Stimulated activated CD8-positive, alpha-beta memory T cell treated with anti-CD3 and anti-CD28 coated beads, Interleukin-12 subunit alpha, Interleukin-12 subunit beta, amount 100 ng/mL, for 1 hour (primary cell): ENCODE measurements around the gene INPP5D.

Experiments used
- DNase-seq: peaks from one replicate; pipeline ENCODE4 v3.0.0-alpha.2; 2020; ENCODE audit warnings: low read depth

The INPP5D gene

DNA sequence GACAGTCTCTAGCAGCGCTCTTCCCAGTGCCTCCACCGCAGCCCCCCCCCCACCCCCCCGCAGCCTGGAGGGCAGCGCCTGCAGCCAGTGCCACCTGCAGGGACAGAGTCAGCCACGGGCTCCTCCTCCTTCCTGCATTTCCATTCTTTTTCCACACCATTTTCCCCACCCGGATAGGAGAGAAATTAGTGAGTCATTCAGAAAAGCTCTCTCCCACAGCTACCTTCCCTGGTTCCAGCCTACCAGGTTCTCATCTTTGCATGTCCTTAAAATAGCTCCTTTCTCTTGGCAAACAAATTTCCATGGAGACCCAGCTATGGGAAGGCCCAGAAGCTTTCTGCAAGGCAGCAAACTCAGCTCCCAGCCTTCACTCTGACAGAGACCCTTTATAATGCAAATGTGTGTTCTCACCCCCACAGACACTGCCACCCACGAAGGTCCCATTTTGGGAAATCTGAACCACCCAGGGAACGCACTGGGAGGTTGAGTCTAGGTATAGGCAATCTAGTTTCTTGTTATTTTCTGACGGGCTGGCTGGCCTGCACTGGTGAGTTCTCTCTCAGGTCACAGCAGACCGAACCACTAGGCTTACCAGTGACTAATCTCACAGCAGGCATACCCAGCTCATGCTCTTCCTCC, 149.5 kb downstream of the INPP5D start:
- no peak for DNase-seq

DNA sequence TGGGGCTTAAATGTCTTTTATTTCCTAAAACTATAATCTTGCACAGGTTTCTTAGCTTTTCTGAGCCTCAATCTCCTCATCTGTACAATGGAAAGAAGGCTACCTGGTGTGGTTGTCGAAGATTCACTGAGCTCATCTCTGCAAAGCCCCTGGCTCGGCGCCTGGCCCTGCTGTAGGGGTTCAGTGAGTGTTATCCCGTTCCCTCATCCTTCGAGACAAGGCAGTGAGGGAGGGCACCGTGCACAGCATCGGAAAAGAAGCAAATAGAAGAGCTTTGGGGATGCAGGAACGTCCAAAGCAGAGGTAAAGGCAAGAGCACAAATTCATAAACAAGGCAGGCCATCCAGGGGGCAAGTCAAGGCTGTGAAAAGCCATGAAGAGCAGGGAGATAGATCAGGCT, 150.1 kb downstream of the INPP5D start:
- no peak for DNase-seq

DNA sequence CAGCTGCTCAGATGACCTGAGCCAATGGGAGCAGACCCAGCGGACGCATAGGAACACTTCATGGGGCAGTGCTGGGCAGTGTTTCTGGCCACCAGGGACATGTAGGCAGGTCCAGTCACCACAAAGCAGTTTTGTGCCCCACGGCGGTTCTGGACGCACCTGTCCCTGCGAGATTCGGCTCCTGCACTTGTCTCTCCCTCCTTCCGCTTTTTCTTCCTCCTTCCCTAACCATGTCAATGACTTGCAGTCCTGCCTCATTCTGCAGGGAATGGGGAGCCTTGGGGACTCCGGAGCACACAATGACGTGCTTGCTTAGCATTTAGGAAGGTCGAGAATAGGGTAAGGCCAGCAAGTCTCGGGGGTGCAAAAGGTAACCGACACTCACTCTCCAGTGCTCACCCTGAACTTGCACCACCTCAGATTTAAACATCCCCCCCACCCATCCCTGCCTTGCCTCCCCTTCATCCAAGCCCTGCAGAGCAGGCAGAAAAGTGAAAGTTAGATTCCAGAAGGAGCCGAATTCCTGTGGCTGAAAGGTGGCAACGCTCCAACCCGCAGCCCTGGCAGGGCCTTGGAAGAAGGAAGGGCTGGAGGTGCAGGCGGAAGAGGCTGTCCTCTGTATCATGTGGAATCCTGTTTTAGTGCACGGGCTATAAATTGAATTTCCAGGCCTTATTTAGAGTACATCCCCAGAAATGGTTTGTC, 150.9 kb downstream of the INPP5D start:
- no peak for DNase-seq

DNA sequence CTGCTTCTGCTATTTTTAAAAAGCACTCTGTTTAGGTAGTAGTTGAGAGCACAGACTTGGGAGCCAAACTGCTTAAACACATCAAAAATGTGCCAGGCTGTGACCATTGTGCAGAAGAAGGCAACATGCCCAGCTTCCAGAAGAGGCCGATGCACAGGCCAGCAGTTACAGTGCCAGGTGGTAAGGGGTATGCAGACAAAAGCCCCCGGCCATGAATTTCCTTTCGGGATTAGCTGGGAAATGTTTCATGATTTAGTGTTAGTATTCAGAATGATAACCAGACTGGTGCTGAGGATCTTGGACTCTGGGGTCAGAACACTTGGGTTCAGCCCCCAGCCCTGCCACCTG, 151.4 kb downstream of the INPP5D start:
- no peak for DNase-seq

DNA sequence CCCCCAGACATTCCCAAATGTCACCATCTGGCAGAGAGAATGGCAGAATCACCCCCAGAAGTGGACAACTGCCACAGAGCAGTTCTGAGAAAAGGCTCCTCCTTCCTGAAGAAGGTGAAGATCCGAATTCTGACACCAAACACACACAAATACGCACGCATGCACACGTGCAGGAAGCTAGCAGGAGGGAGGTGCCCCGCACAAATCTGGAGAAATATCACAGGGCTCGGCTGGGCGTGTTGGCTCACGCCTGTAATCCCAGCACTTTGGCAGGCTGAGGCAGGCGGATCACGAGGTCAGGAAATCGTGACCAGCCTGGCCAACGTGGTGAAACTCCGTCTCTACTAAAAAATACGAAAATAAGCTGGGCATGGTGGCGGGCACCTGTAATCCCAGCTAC, 152.9 kb downstream of the INPP5D start:
- DNase-seq: no peak

DNA sequence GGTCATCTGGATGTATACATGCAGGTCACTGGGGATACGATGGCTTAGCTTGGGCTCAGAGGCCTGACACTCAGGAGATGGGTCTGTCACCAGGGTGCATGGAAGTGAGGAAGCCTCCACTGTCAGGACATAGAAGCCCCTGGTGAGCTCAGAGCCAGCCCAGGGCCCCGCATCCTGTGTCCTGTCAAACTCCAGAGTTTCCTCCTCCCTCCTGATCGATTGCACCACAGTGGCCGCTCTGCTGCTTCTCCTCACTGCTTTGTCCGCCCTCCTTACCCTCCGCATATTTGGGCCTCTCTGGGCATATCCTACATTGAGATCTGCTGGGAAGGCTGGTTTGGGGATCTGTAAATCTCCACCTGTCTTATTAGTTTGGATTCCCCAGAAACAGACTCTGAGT, 153.8 kb downstream of the INPP5D start:
- no peak for DNase-seq

DNA sequence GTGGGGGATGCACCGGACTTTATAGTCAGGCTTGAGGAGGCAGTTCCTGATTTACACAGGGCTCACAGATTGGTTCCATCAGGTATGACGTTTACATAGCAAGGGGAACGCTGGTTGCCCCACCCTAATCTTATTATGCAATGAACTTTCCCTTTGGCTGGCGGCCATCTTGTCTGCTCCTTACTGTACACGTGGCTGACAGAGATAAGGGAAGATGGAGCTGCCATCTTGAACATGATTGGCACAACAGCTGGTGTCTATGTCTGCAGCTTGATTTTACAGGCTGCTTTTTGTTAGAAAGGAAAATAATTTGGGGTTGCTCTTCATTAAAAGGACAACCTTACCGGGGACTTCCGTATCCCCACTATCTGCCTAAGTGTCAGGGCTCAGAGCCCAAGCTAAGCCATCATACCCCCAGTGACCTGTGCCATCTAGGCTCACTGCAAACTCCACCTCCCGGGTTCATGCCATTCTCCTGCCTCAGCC, 157.8 kb downstream of the INPP5D start:
- no peak for DNase-seq

DNA sequence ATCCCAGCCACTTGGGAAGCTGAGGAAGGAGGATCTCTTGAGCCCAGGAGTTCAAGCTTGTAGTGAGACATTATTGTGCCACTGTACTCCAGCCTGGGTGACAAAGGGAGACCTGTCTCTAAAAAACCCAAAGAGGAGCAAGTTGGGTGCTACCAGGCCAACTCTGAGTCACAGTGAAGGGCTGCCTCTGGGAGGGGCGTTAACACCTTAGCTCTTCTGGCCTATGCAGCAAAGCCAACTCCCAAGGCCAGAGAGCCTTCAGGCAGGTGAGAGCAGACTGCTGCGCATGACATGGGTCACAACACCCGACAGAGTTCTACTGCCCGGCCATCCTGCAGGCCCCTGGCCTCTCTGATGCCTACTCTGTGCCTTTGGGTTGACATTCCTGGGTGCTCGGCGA, 158.7 kb downstream of the INPP5D start:
- no peak for DNase-seq

DNA sequence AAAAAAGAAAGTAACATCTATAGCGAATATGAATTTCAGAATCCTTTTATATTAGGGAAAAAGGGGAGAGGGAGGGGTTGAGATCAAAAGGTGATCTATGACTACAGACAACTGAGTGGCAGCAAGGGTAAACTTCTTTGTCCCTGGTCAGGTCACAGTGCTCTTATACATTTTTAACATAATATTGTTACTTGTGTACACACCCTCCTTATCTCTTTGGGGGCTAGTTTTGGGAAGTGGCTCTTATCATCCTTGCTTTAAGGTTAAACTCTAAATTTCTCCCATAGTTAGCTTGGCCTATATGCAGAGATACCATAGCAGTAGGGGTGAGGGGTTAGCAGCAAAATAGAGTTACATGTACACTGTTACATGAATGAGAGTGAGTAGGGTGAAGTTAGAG, 159.7 kb downstream of the INPP5D start:
- no peak for DNase-seq

DNA sequence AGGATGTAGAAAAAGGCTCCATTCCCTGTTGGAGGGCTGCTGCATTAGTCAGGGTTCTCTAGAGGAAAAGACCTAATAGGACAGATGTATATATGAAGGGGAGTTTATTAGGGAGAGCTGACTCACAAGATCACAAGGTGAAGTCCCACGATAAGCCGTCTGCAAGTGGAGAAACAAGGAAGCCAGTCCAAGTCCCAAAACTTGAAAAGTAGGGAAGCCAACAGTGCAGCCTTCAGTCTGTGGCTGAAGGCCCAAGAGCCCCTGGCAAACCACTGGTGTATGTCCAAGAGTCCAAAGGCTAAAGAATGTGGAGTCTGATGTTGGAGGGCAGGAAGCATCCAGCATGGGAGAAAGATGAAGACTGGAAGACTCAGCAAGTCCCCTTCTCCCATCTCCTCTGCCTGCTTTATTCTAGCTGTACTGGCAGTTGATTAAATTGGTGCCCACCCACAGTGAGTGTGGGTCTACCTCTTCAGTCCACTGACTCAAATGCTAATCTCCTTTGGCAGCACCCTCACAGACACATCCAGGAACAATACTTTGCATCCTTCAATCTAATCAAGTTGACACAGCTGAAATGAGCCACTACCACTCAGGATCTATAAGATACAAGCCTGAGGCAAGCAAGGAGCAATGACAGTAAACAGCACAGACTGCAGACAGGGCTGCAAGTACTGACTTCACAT, 161.4 kb downstream of the INPP5D start:
- DNase-seq: no peak

DNA sequence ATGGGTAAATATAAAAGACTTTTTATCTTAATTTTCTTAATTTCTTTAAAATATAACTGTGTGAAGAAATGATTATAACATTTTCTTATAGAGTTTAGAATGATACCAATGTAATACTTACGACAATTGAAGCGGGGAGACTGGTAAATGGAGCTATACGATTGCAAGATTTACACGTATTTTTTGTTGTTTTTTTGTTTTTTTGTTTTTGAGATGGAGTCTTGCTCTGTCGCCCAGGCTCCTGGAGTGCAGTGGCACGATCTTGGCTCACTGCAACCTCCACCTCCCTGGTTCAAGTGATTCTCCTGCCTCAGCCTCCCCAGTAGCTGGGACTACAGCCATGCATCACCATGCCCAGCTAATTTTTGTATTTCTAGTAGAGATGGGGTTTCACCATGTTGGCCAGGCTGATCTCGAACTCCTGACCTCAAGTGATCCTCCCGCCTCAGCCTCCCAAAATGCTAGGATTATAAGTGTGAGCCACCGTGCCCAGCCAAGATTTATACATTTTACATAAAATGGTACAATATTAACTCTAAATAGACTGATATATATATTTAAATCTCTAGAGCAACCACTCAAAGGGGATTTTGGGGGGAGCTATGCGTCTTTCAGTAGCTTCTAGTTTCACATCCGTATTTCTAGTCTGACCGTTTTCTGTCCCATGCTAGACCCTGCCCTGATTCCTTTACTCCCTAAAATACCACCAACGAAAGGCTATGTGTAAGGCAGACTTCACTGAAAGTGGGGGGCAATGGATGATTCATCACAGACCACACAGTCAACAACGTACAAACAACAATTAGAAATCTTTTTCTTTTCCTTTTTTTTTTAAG, 163.1 kb downstream of the INPP5D start:
- no peak for DNase-seq

DNA sequence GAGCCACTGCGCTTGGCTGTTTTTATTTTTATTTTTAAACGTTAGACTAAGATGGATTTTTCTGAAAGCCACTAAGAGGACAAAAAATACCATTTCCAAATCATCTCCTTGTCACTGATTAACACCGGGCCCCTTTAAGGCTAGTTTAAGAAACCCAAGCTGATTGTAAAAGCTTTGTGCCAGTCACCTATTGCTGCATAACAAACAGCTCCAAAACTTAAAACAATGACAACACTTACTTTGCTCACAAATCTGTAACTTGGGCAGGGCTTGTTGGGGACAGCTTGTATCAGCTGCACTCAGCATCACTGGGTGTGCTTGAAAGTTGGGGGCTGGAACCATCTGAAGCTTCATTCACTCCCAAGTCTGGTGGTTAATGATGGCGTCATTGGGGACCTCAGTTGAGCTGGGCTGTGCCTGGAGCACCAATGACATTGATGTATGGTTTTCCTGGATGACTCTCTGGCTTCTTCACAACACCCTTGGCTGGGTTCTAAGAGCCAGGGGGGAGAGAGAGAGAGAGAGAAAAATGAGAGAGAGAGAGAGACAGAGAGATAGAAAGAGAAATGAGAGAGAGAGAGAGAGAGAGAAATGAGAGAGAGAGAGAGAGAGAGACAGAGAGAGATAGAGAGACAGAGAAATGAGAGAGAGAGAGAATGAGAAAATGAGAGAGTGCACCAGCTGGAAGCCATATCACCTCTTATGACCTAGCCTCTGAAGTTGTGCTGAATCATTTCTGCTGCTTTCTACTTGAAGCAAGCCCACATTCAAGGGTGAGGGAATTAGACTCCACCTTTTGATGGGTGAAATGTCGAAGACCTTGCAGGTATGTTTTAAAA, 165.3 kb downstream of the INPP5D start:
- no peak for DNase-seq

DNA sequence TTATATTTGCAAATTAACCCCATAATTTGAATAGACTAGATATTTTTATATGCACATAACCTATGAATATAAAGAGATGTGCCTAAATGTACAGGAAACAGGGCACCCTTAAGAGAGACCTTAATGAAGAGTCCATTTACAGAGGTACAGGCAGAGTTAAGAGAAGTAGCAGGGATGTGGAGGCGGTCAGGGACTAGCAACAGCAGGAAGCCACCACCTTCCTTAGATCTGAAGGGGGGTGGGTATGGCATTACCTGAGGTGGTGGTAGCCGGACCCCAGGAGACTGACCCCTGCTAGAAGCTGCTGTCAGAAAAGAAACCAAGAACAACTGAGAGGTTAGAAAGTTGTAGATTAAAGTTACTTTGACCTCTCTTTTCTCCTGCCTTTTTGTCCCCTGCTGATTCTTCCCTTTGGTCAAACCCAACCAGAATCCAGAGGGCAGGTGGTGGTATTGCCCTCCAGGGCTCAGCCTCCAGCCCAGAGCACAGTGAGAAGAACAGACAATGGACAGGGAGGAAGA, 166.4 kb downstream of the INPP5D start:
- no peak for DNase-seq

DNA sequence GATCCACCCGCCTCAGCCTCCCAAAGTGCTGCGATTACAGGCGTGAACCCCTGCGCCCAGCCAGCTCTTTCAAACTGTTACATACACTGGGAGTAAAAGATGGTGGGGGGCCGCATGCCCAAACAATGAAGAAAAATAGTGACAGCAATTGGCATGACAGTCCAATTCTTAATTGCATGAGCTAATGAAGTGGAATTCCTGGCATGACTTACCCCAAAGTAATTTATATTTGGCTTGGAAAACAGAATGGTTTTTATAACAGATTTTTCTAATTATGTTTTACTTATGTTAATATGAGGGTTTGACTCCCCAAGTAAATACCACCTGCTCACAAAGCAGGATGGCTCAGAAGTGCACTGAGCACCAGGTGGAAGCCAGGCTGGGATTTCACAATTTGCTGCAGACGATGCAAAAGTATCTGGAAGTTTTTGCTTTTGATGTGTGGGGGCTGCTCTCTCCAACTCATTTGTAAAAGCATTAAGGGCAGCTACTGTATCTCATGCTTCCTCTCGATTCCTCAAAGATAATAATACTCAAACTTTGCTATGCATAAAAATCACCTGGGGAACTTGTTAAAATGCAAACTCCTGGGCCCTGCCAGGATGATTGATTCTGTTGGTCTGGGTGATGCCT, 167.3 kb downstream of the INPP5D start:
- no peak for DNase-seq

DNA sequence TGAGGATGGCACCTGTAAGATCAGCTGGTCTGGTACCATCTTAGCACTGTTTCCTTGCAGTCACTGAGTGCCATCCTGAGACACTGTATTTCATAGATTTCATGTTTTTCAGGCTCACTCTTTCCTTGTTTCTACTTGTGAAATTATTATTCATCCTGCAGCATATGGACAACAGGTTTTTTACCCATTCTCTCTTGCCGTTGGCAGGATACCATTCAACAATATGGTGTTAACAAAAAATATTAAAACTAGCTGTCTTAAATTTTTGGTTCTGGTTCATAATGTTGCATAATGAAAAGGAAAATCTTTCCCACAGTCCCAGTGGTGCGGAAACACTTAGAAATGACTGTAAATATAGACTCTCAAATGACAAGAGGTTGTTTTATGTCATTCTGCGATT, 168.2 kb downstream of the INPP5D start:
- DNase-seq: no peak

DNA sequence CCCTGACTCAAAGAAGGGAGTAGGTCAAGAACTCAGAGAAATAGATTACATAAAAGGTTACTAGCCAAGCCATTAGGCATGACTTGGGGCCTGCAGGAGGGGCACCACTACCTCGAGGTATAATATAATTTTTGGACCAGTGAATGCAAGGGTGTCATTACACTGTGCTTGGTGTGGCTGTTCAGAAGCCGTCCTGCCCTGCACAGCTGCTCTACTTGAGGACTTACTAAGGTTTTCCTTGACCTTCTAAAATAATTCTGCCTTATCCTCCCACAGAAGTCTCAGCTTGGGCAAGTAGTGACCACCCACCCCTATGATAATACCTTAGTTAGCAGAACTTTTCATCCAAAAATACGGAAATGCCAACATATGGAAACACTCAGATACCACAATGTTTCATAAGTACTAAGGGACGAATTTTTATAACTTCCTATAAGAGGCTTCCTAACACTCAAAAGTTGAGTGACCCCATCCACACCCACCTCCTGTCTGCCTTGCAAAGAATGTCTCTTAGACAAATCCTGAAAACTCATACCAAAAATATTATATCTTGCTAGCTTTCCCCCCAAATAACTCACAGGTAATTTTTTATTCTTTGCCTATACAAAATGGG, 173.6 kb downstream of the INPP5D start:
- no peak for DNase-seq

DNA sequence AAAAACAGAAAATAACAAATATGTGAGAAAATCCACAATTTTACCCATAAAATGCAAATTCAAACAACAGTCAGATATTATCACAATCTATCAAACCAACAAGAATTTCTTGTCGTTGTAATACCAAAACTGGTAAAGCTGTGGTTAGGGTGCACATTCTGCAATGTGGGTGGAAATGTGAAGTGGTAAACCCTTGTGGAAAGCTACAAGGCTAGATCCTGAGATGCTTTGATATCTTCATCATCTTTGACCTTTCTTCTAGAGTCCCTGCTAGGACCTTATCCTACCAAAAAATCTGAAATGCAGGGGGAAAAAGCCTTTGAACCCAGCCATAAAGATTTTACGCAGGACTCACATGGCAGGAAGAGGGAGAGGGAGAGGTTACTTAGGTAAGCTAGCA, 174.1 kb downstream of the INPP5D start:
- no peak for DNase-seq

DNA sequence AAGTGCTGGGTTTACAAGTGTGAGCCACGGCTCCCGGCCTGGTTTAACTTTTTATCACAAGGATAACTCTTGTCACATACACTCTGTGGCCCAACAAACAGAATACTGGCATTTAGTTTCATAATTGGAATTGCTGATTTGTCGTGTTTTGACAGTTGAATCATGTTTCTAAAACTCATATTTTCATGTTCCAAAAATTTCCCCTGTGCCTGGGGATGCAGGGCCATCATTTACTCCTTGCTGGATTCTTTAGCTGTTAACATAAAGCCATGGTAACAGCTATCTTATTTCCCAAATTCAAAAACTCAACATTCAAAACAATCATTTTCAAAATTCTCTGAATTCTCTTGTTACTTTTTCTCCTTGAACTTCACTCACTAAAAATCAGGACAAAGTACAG, 174.9 kb downstream of the INPP5D start:
- no peak for DNase-seq

DNA sequence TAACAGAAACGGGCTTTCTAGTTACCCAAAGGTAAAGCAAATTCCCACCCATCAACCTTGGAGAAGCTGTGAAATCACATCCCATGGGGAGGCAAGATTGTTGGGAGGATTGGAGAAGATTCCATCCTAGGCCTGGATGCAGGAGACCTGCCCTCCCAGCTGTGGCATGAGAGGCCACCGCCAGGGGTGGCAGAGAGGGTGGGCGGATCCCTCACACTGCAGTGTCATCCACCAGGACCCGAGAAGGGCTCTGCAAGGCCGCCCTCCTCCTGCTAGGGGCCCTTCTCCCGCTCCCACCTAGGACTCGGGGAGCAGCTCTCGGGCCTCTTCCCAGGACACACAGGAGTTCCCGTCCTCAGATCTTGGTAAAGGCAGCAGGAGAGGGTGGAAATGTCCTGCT, 175.8 kb downstream of the INPP5D start:
- DNase-seq: no peak

DNA sequence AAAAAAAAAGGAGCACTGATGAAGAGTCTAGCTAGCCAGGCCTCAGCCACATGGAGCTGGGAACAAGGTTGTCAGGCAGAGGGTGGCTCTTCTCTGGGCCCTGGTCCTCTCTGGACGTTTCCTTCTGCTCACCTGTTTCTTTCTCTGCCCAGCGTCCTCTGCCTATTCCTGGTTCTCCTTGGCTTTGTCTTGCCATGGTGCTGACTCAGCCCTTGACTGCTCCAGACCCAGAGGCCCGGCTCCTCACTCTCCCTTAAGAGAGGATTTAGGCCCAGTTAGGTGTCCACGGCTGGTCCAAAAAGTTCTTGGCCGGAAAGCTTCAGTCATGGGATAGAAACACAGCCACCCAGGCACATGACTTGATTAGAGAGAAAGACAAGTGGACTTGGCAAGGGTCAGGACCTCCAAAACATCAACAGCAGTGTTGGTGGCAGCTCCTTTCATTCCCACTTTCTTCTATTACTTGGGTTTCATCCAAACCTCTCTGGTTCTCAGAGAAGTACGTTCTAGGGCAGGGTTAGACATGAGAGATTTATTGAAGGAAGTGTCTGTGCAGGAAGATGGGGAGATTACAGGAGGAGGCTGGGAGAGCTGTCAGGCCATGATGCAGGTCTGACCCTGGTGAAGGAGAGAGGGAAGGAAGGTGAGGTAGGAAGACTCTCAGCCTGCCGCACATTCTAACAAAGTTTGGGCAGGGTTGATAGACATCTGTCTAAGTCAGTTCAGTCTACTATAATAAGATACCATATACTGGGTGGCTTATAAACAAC, 176.9 kb downstream of the INPP5D start:
- no peak for DNase-seq
